Panc1 (cell line): ENCODE data around the gene GPR45. TPM values are rescaled to one million over a fixed set of nuclear protein-coding genes. Genes with fewer than 3 reads are reported as not detected.
A peak's percentile ranks its signal among the peaks of the same experiment; 100 is the strongest.
"Not testable (repeated sequence)": the region's sequence is repeated elsewhere in the genome, so short reads cannot be mapped to it uniquely, and the experiment has no call there.

Source experiments
- ATAC-seq: fragments of 200-7000 bp; cut with Tn5 transposase; 2 replicates; pipeline ENCODE4 v1.9.1; 2020; ENCODE audit warnings: mild to moderate bottlenecking, moderate library complexity
- BruUV-seq: library from RNA; stranded (reverse); fragments of 400-500 nt; replicated peaks from 2 replicates; lab custom pipeline; 2021; lab: Mats Ljungman, UMichigan
- CTCF ChIA-PET: fragments of 300-600 bp; sonication (Branson Sonifier 250); formaldehyde crosslinking; loops from one replicate; lab custom pipeline; 2022; ENCODE audit warnings: antibody characterized with exemption; lab: Charles Lee
- POLR2A ChIA-PET: fragments of 300-600 bp; sonication (Branson Sonifier 250); formaldehyde crosslinking; loops from one replicate; lab custom pipeline; 2022; ENCODE audit warnings: antibody characterized with exemption; lab: Charles Lee
- DNase-seq: peaks from one replicate; pipeline ENCODE4 v3.0.0-alpha.2; 2010; ENCODE audit warnings: low read depth, low spot score
- H3K27ac ChIP-seq: 2 replicates; pipeline ENCODE4 v1.5.1; 2011; ENCODE audit warnings: mild to moderate bottlenecking, low read length, inconsistent platforms
- H3K27me3 ChIP-seq: fragments of 200-500 bp; sonication (Bioruptor generic); 2 replicates; pipeline ENCODE4 v1.6.0; 2014; ENCODE audit warnings: low read length, inconsistent platforms; ENCODE audit not compliant: control insufficient read depth, insufficient read depth
- H3K36me3 ChIP-seq: fragments of 200-500 bp; sonication (Bioruptor generic); 2 replicates; pipeline ENCODE4 v1.5.1; 2014; ENCODE audit warnings: inconsistent platforms, mild to moderate bottlenecking, low read length, moderate library complexity; ENCODE audit not compliant: control insufficient read depth, insufficient read depth
- H3K4me1 ChIP-seq: 2 replicates; pipeline ENCODE4 v1.5.1; 2011; ENCODE audit warnings: inconsistent platforms, mild to moderate bottlenecking, low read length, moderate library complexity; ENCODE audit not compliant: control insufficient read depth, insufficient read depth
- H3K4me3 ChIP-seq, 2 experiments: 2 replicates each; pipeline ENCODE4 v1.5.1; 2011 to 2012; ENCODE audit warnings: low read depth in 2 of 2, low read length in 2 of 2, mild to moderate bottlenecking in 2 of 2, inconsistent platforms in 1 of 2, moderate library complexity in 1 of 2
- H3K9me3 ChIP-seq: fragments of 200-500 bp; sonication (Bioruptor generic); 2 replicates; pipeline ENCODE4 v1.5.1; 2014; ENCODE audit warnings: low read depth, mild to moderate bottlenecking, inconsistent platforms, low read length, moderate library complexity; ENCODE audit not compliant: control insufficient read depth, insufficient read depth
- CTCF ChIP-seq: fragments of 450-650 bp; IDR thresholded peaks from 2 replicates; pipeline ENCODE4 v1.5.1; 2017; ENCODE audit warnings: mild to moderate bottlenecking
- POLR2AphosphoS5 ChIP-seq: IDR thresholded peaks from 2 replicates; pipeline ENCODE4 v1.6.1; 2012; ENCODE audit warnings: mild to moderate bottlenecking, low read depth, low read length, moderate library complexity
- REST ChIP-seq, 2 experiments: IDR thresholded peaks; 2 replicates each; pipeline ENCODE4 v1.6.1; 2011 to 2012; ENCODE audit warnings: low read depth in 2 of 2, control low read depth in 1 of 2, low read length in 1 of 2, mild to moderate bottlenecking in 1 of 2, moderate library complexity in 1 of 2; ENCODE audit not compliant: insufficient read depth in 1 of 2
- SIN3A ChIP-seq: IDR thresholded peaks from 2 replicates; pipeline ENCODE4 v1.6.1; 2012; ENCODE audit warnings: low read depth, mild to moderate bottlenecking, low read length, moderate library complexity, borderline replicate concordance; ENCODE audit not compliant: insufficient read depth
- TCF7L2 ChIP-seq: IDR thresholded peaks from 2 replicates; pipeline ENCODE4 v1.6.1; 2011; ENCODE audit warnings: mild to moderate bottlenecking, low read depth, low read length, inconsistent platforms
- in situ Hi-C: cut with HindIII; loops from 2 replicates; pipeline ENCODE4 v1.10.0; 2016; ENCODE audit warnings: low sequenced_read_pairs, low pct_unique_long_range_greater_than_20kb
- intact Hi-C: fragments of 100-400 bp; cut with micrococcal nuclease; formaldehyde crosslinking; loops from one replicate; pipeline ENCODE4 v1.10.0; 2022; ENCODE audit not compliant: unreplicated experiment
- total RNA-seq: library from RNA; stranded (reverse); gene quantifications from one replicate; pipeline ENCODE4 v1.2.1, GENCODE V29; 2021; ENCODE audit not compliant: unreplicated experiment

Gene GPR45
- total RNA-seq, 1 experiment from 2014 or later: not detected

DNA sequence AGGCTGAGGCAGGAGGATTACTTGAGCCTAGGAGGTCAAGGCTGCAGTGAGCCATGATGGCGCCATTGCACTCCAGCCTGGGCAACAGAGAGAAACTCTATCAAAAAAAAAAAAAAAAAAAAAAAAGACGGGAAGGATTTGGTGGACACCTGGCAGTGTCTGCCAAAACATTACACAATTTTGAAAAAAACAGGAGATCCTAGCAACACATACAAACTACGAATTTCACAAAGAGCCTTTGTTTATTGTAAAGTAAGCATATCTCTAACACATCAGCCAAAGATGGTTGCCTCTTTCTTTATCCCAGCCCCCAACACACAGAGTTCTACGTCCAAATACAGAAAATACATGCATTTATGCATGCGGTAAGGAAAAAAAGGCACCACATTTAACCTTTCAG, 7.6 kb downstream of the GPR45 start:
- CTCF ChIA-PET: no interaction called here
- TF ChIP-seq SIN3A (no peak), POLR2AphosphoS5 (no peak), REST (IDR thresholded peaks at IDR 0.05; ENCODE audit: insufficient read depth in 1 of 2, low read depth in 2 of 2, low read length in 1 of 2) (no peak), TCF7L2 (no peak), CTCF (no peak)
- no peaks in the 10 kb centered on the region for H3K36me3 ChIP-seq
- no peaks in the 10 kb centered on the region for H3K9me3 ChIP-seq
- no TSS peak for BruUV-seq
- H3K27me3 ChIP-seq: no peaks in the 10 kb centered on the region
- in situ Hi-C loops: no loop called here
- no peak for DNase-seq
- no peak overlapping the region for H3K4me3 ChIP-seq
- H3K27ac ChIP-seq: no peak overlapping the region
- ATAC-seq: no peak
- intact Hi-C loops: no loop called here
- POLR2A ChIA-PET: no interaction called here
- no peaks in the 10 kb centered on the region for H3K4me1 ChIP-seq

- CTCF ChIA-PET: interaction anchor here (0.6 kb wide), 1 partner anchor 12 kb away, joined by 5 read pairs; no protein-coding TSS in a partner anchor
- no peak overlapping the region for H3K4me3 ChIP-seq
- no peaks in the 10 kb centered on the region for H3K36me3 ChIP-seq
- POLR2A ChIA-PET: interaction anchor here (0.7 kb wide), 1 partner anchor 466 kb away, joined by 4 read pairs; no protein-coding TSS in a partner anchor
- no peaks in the 10 kb centered on the region for H3K9me3 ChIP-seq
- no peaks in the 10 kb centered on the region for H3K27me3 ChIP-seq
- intact Hi-C loops (no loop called here), in situ Hi-C loops (no loop called here)
- no peaks in the 10 kb centered on the region for H3K4me1 ChIP-seq
- TF ChIP-seq CTCF (no peak), TCF7L2 (no peak), POLR2AphosphoS5 (no peak), REST (IDR thresholded peaks at IDR 0.05; ENCODE audit: insufficient read depth in 1 of 2, low read depth in 2 of 2, low read length in 1 of 2) (no peak), SIN3A (no peak)
- H3K27ac ChIP-seq: no peak overlapping the region
- 0 out of 2 replicates have a peak, but pooled peaks have one; percentile 45 for ATAC-seq
- DNase-seq: no peak
- BruUV-seq: no TSS peak
These were observed 8.3 kb downstream of the GPR45 start for GRCh38 chr2:105249891-105250290.

DNA sequence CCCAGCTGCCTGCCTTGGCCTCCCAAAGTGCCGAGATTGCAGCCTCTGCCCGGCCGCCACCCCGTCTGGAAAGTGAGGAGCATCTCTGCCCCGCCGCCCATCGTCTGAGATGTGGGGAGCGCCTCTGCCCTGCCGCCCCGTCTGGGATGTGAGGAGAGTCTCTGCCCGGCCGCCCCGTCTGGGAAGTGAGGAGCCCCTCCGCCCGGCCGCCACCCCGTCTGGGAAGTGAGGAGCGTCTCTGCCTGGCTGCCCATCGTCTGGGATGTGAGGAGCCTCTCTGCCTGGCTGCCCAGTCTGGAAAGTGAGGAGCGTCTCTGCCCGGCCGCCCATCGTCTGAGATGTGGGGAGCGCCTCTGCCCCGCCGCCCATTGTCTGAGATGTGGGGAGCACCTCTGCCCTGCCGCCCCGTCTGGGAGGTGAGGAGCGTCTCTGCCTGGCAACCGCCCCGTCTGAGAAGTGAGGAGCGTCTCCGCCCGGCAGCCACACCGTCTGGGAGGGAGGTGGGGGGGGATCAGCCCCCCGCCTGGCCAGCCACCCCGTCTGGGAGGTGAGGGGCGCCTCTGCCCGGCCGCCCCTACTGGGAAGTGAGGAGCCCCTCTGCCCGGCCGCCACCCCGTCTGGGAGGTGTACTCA, 9.6 kb downstream of the GPR45 start:
- intact Hi-C loops, H3K4me1 ChIP-seq, BruUV-seq, H3K4me3 ChIP-seq, POLR2A ChIA-PET, DNase-seq, H3K9me3 ChIP-seq, H3K27ac ChIP-seq, ATAC-seq, H3K36me3 ChIP-seq, H3K27me3 ChIP-seq, CTCF ChIA-PET, in situ Hi-C loops: not testable (repeated sequence)
